H9 (cell line): ENCODE measurements around the gene SPTBN1. TPM values are rescaled to one million over a fixed set of nuclear protein-coding genes. Genes with fewer than 3 reads are reported as not detected.
A peak's percentile ranks its signal among the peaks of the same experiment; 100 is the strongest.

ENCODE experiments used
- DNase-seq: peaks from one replicate; pipeline ENCODE4 v3.0.0-alpha.2; 2017
- H2AFZ ChIP-seq: one replicate; pipeline ENCODE4 v1.6.1; 2013; ENCODE audit warnings: mild to moderate bottlenecking, low read length, control low read depth, moderate library complexity
- H2AK5ac ChIP-seq: 2 replicates; pipeline ENCODE4 v1.6.1; 2013; ENCODE audit warnings: low read length, control low read depth, mixed read lengths; ENCODE audit not compliant: insufficient read length
- H2BK120ac ChIP-seq: one replicate; pipeline ENCODE4 v1.6.1; 2013; ENCODE audit warnings: low read depth, mild to moderate bottlenecking, low read length, control low read depth, inconsistent platforms; ENCODE audit not compliant: poor library complexity, severe bottlenecking
- H2BK12ac ChIP-seq: 2 replicates; pipeline ENCODE4 v1.6.1; 2013; ENCODE audit warnings: low read length, control low read depth, mixed read lengths, low read depth; ENCODE audit not compliant: insufficient read length
- H2BK15ac ChIP-seq: 2 replicates; pipeline ENCODE4 v1.6.1; 2013; ENCODE audit warnings: low read depth, low read length, control low read depth
- H2BK20ac ChIP-seq: one replicate; pipeline ENCODE4 v1.6.1; 2013; ENCODE audit warnings: low read depth, mild to moderate bottlenecking, low read length, control low read depth, inconsistent platforms; ENCODE audit not compliant: poor library complexity, severe bottlenecking
- H2BK5ac ChIP-seq: 2 replicates; pipeline ENCODE4 v1.6.1; 2013; ENCODE audit warnings: low read length, control low read depth, mixed read lengths; ENCODE audit not compliant: insufficient read length
- H3K14ac ChIP-seq: 2 replicates; pipeline ENCODE4 v1.6.1; 2013; ENCODE audit warnings: low read length, control low read depth; ENCODE audit not compliant: insufficient read depth
- H3K18ac ChIP-seq: 2 replicates; pipeline ENCODE4 v1.6.1; 2013; ENCODE audit warnings: low read depth, mild to moderate bottlenecking, mixed read lengths, low read length, control low read depth; ENCODE audit not compliant: insufficient read length
- H3K23ac ChIP-seq: 2 replicates; pipeline ENCODE4 v1.6.1; 2013; ENCODE audit warnings: low read length, control low read depth, mixed read lengths, low read depth; ENCODE audit not compliant: insufficient read length
- H3K23me2 ChIP-seq: 2 replicates; pipeline ENCODE4 v1.6.1; 2013; ENCODE audit warnings: low read depth, mild to moderate bottlenecking, mixed read lengths, low read length, control low read depth; ENCODE audit not compliant: insufficient read length, poor library complexity, severe bottlenecking
- H3K27ac ChIP-seq: 2 replicates; pipeline ENCODE4 v1.5.1; 2013; ENCODE audit warnings: low read length, control low read depth, mixed read lengths, low read depth; ENCODE audit not compliant: insufficient read length
- H3K27me3 ChIP-seq: 2 replicates; pipeline ENCODE4 v1.6.1; 2013; ENCODE audit warnings: low read length, control low read depth, inconsistent platforms; ENCODE audit not compliant: insufficient read depth
- H3K4ac ChIP-seq: 2 replicates; pipeline ENCODE4 v1.6.1; 2013; ENCODE audit warnings: low read depth, mild to moderate bottlenecking, control low read depth, inconsistent platforms, low read length, moderate library complexity
- H3K4me1 ChIP-seq: 2 replicates; pipeline ENCODE4 v1.6.1; 2013; ENCODE audit warnings: low read length, control low read depth, inconsistent platforms; ENCODE audit not compliant: insufficient read depth
- H3K4me2 ChIP-seq: 2 replicates; pipeline ENCODE4 v1.6.1; 2013; ENCODE audit warnings: low read length, control low read depth, mixed read lengths; ENCODE audit not compliant: insufficient read length, insufficient read depth
- H3K56ac ChIP-seq: 2 replicates; pipeline ENCODE4 v1.6.1; 2013; ENCODE audit warnings: low read depth, mild to moderate bottlenecking, mixed read lengths, low read length, control low read depth; ENCODE audit not compliant: insufficient read length
- H3K79me1 ChIP-seq: 2 replicates; pipeline ENCODE4 v1.6.1; 2013; ENCODE audit warnings: low read depth, mild to moderate bottlenecking, moderate library complexity, low read length, control low read depth, inconsistent platforms; ENCODE audit not compliant: insufficient read depth, poor library complexity, severe bottlenecking
- H3K79me2 ChIP-seq: 2 replicates; pipeline ENCODE4 v1.6.1; 2013; ENCODE audit warnings: low read length, control low read depth, inconsistent platforms; ENCODE audit not compliant: insufficient read depth
- H3K9ac ChIP-seq: 2 replicates; pipeline ENCODE4 v1.6.1; 2013; ENCODE audit warnings: low read length, control low read depth, mixed read lengths; ENCODE audit not compliant: insufficient read length; ENCODE audit errors: extremely low read depth
- H3K9me3 ChIP-seq: one replicate; pipeline ENCODE4 v1.6.1; 2013; ENCODE audit warnings: low read depth, low read length, inconsistent platforms; ENCODE audit not compliant: control insufficient read depth
- H3T11ph ChIP-seq: one replicate; pipeline ENCODE4 v1.6.1; 2013; ENCODE audit warnings: mild to moderate bottlenecking, low read length, control low read depth, inconsistent platforms
- H4K20me1 ChIP-seq: one replicate; pipeline ENCODE4 v1.6.1; 2013; ENCODE audit not compliant: control insufficient read depth, insufficient read length, insufficient read depth
- H4K5ac ChIP-seq: 2 replicates; pipeline ENCODE4 v1.6.1; 2013; ENCODE audit warnings: low read depth, mild to moderate bottlenecking, mixed read lengths, low read length, control low read depth; ENCODE audit not compliant: insufficient read length
- H4K8ac ChIP-seq: replicated peaks from 2 replicates; pipeline ENCODE4 v1.6.1; 2013; ENCODE audit warnings: low read length, control low read depth, mixed read lengths, low read depth; ENCODE audit not compliant: insufficient read length
- H4K91ac ChIP-seq: 2 replicates; pipeline ENCODE4 v1.6.1; 2013; ENCODE audit warnings: low read depth, mild to moderate bottlenecking, moderate library complexity, mixed read lengths, low read length, control low read depth; ENCODE audit not compliant: insufficient read length
- H3K27ac Mint-ChIP-seq, 3 experiments: 2 replicates in 2 of 3; 3 replicates in 1 of 3; pipeline ENCODE4 v1.8.0; 2020 to 2021; ENCODE audit warnings: mixed read lengths in 3 of 3, mild to moderate bottlenecking in 1 of 3, moderate library complexity in 1 of 3
- H3K27me3 Mint-ChIP-seq: 2 replicates; pipeline ENCODE4 v1.8.0; 2021; ENCODE audit warnings: low read depth, mild to moderate bottlenecking, moderate library complexity, mixed read lengths
- H3K36me3 Mint-ChIP-seq, 3 experiments: 2 replicates in 2 of 3; 3 replicates in 1 of 3; pipeline ENCODE4 v1.8.0; 2020 to 2021; ENCODE audit warnings: low read depth in 3 of 3, mixed read lengths in 3 of 3; ENCODE audit not compliant: insufficient read depth in 1 of 3
- H3K4me1 Mint-ChIP-seq, 2 experiments: 2 replicates each; pipeline ENCODE4 v1.8.0; 2020; ENCODE audit warnings: mixed read lengths in 2 of 2
- H3K4me3 Mint-ChIP-seq, 2 experiments: 2 replicates in 1 of 2; 3 replicates in 1 of 2; pipeline ENCODE4 v1.8.0; 2020 to 2021; ENCODE audit warnings: mild to moderate bottlenecking in 2 of 2, mixed read lengths in 2 of 2, moderate library complexity in 1 of 2
- H3K9me3 Mint-ChIP-seq, 2 experiments: 2 replicates in 1 of 2; 3 replicates in 1 of 2; pipeline ENCODE4 v1.8.0; 2020; ENCODE audit warnings: mild to moderate bottlenecking in 2 of 2, mixed read lengths in 2 of 2, moderate library complexity in 1 of 2
- WGBS: extraction: QIAGEN DNeasy Blood & Tissue Kit; methylation state at CpG from one replicate; pipeline ENCODE4 v1.1.7; 2013; ENCODE audit warnings: missing lambda C conversion rate, low lambda C conversion rate, mixed read lengths; ENCODE audit not compliant: insufficient read length; ENCODE audit errors: extremely low coverage; 5-methylcytosine and 5-hydroxymethylcytosine counted together
- total RNA-seq: library from RNA; stranded (reverse); gene quantifications from 2 replicates; pipeline ENCODE4 v1.2.1, GENCODE V29; 2021
- TF ChIP-seq, protein P1 (sequence below): fragments of 200-600 bp; sonication (generic); conservative IDR thresholded peaks from 3 replicates; pipeline ENCODE4 v1.8.0; 2021; ENCODE audit warnings: antibody characterized with exemption, mild to moderate bottlenecking

SPTBN1 gene
- total RNA-seq, 1 experiment from 2014 or later: 164 TPM

DNA sequence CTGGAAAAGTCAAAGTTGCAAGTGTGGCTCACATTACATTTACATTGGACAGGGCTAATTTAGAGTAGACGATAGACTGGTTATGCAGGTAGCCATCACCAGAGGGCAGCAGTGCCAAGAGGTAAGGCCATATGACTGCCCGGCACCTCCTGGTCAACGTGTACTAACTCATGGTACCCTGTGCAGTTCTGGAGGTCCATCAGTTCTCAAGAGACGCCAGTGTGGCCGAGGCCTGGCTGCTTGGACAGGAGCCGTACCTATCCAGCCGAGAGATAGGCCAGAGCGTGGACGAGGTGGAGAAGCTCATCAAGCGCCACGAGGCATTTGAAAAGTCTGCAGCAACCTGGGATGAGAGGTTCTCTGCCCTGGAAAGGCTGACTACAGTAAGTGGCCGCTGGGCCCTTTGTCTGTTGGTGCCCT, 201.5 kb downstream of the SPTBN1 start:
- H3K9me3 ChIP-seq: no peaks in the 10 kb centered on the region
- no peaks in the 10 kb centered on the region for H3K9me3 Mint-ChIP-seq
- no peak overlapping the region for H2BK20ac ChIP-seq
- H2BK120ac ChIP-seq: no peak overlapping the region
- no peak overlapping the region for H2BK12ac ChIP-seq
- H3K4me1 Mint-ChIP-seq: no peaks in the 10 kb centered on the region
- H2AK5ac ChIP-seq: no peak overlapping the region
- no peaks in the 10 kb centered on the region for H3K79me2 ChIP-seq
- no CpG with 5 or more reads among the region's 12 CpGs for WGBS
- H3K9ac ChIP-seq: no peak overlapping the region
- peak; percentile 62 for DNase-seq
- H3K27ac Mint-ChIP-seq: peak overlapping the region in 1 of 3 experiments; percentile 94; a peak in 1 of 7 replicates
- no peaks in the 10 kb centered on the region for H3K27me3 Mint-ChIP-seq
- no peak overlapping the region for H2AFZ ChIP-seq
- no peak overlapping the region for H2BK15ac ChIP-seq
- H3K18ac ChIP-seq: no peak overlapping the region
- H4K5ac ChIP-seq: no peak overlapping the region
- no peak overlapping the region for H3K14ac ChIP-seq
- no peak overlapping the region for H3K56ac ChIP-seq
- no peak overlapping the region for H3K4me3 Mint-ChIP-seq
- H2BK5ac ChIP-seq: no peak overlapping the region
- peaks cover 57 to 96% (median 94%) of the 10 kb centered on the region in 3 experiments for H3K36me3 Mint-ChIP-seq
- TF ChIP-seq, protein P1, sequence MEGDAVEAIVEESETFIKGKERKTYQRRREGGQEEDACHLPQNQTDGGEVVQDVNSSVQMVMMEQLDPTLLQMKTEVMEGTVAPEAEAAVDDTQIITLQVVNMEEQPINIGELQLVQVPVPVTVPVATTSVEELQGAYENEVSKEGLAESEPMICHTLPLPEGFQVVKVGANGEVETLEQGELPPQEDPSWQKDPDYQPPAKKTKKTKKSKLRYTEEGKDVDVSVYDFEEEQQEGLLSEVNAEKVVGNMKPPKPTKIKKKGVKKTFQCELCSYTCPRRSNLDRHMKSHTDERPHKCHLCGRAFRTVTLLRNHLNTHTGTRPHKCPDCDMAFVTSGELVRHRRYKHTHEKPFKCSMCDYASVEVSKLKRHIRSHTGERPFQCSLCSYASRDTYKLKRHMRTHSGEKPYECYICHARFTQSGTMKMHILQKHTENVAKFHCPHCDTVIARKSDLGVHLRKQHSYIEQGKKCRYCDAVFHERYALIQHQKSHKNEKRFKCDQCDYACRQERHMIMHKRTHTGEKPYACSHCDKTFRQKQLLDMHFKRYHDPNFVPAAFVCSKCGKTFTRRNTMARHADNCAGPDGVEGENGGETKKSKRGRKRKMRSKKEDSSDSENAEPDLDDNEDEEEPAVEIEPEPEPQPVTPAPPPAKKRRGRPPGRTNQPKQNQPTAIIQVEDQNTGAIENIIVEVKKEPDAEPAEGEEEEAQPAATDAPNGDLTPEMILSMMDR: peak; percentile 74
- H3K4ac ChIP-seq: no peak overlapping the region
- H3K79me1 ChIP-seq: no peaks in the 10 kb centered on the region
- H4K8ac ChIP-seq: no peak overlapping the region
- H4K20me1 ChIP-seq: no peaks in the 10 kb centered on the region
- H3T11ph ChIP-seq: no peak overlapping the region
- H3K4me2 ChIP-seq: no peak overlapping the region
- no peaks in the 10 kb centered on the region for H3K23me2 ChIP-seq
- H4K91ac ChIP-seq: no peak overlapping the region
- H3K27me3 ChIP-seq: no peaks in the 10 kb centered on the region
- no peaks in the 10 kb centered on the region for H3K4me1 ChIP-seq
- no peak overlapping the region for H3K23ac ChIP-seq
- H3K27ac ChIP-seq: no peak overlapping the region
